GM12878 (cell line): ENCODE results near the gene PTBP3. TPM values are rescaled to one million over a fixed set of nuclear protein-coding genes. Genes with fewer than 3 reads are reported as not detected.

Source experiments
- ATAC-seq: fragments of 200-7000 bp; cut with Tn5 transposase; 3 replicates; pipeline ENCODE4 v1.9.1; 2020; ENCODE audit warnings: mild to moderate bottlenecking, moderate library complexity
- BruUV-seq: library from RNA; stranded (reverse); fragments of 400-500 nt; replicated peaks from 2 replicates; lab custom pipeline; 2021; lab: Mats Ljungman, UMichigan
- CTCF ChIA-PET: fragments of 300-600 bp; sonication (Branson Sonifier 250); formaldehyde crosslinking; extraction: SDS; loops from one replicate; lab custom pipeline; 2021; ENCODE audit warnings: inconsistent platforms; lab: Yijun Ruan, JAX
- POLR2A ChIA-PET: fragments of 350-600 bp; formaldehyde crosslinking; extraction: SDS; loops from one replicate; lab custom pipeline; 2021; ENCODE audit warnings: inconsistent platforms; lab: Charles Lee
- RAD21 ChIA-PET: fragments of 300-600 bp; sonication (Branson Sonifier 250); formaldehyde crosslinking; loops from one replicate; lab custom pipeline; 2023; ENCODE audit warnings: antibody characterized with exemption; ENCODE audit not compliant: unreplicated experiment; lab: Charles Lee
- SMC1A ChIA-PET: fragments of 300-600 bp; sonication (Branson Sonifier 250); formaldehyde crosslinking; loops from one replicate; lab custom pipeline; 2023; ENCODE audit not compliant: unreplicated experiment, uncharacterized antibody; lab: Charles Lee
- DNase-seq: peaks from one replicate; pipeline ENCODE4 v3.0.0-alpha.2; 2011; ENCODE audit warnings: low read depth, low spot score
- FAIRE-seq: peaks from 3 replicates; lab custom pipeline; 2011; peaks lifted over from hg19 to GRCh38; lab: Jason Lieb, UNC
- H2AFZ ChIP-seq: 2 replicates; pipeline ENCODE4 v1.6.0; 2011; ENCODE audit warnings: low read depth, low read length, control low read depth; ENCODE audit not compliant: control insufficient read depth
- H3K27ac ChIP-seq: 2 replicates; pipeline ENCODE4 v1.5.1; 2011; ENCODE audit warnings: control low read depth; ENCODE audit not compliant: control insufficient read depth, insufficient read depth
- H3K27me3 ChIP-seq, 2 experiments: replicated peaks in 1 of 2; 2 replicates each; pipeline versions ENCODE4 v1.6.0 to v1.6.1; 2011; ENCODE audit warnings: low read length in 1 of 2; ENCODE audit not compliant: control insufficient read depth in 2 of 2, insufficient read depth in 2 of 2
- H3K36me3 ChIP-seq, 2 experiments: 2 replicates each; pipeline ENCODE4 v1.5.1; 2011; ENCODE audit warnings: low read length in 1 of 2; ENCODE audit not compliant: control insufficient read depth in 2 of 2, insufficient read depth in 2 of 2
- H3K4me1 ChIP-seq: 2 replicates; pipeline ENCODE4 v1.6.1; 2011; ENCODE audit warnings: mild to moderate bottlenecking, low read length, moderate library complexity, mixed read lengths; ENCODE audit not compliant: control insufficient read depth, insufficient read depth
- H3K4me2 ChIP-seq: 2 replicates; pipeline ENCODE4 v1.6.0; 2011; ENCODE audit warnings: control low read depth; ENCODE audit not compliant: control insufficient read depth, insufficient read depth
- H3K4me3 ChIP-seq: fragments of 200-600 bp; sonication (generic); 2 replicates; pipeline ENCODE4 v1.5.1; 2016
- H3K79me2 ChIP-seq: 2 replicates; pipeline ENCODE4 v1.6.0; 2011; ENCODE audit warnings: low read length; ENCODE audit not compliant: control insufficient read depth, insufficient read depth
- H3K9ac ChIP-seq: 2 replicates; pipeline ENCODE4 v1.8.0; 2011; ENCODE audit warnings: low read length, control low read depth, mixed read lengths; ENCODE audit not compliant: control insufficient read depth, insufficient read depth
- H3K9me3 ChIP-seq: replicated peaks from 3 replicates; pipeline ENCODE4 v1.5.1; 2011; ENCODE audit warnings: mild to moderate bottlenecking, low read length; ENCODE audit not compliant: control insufficient read depth, insufficient read depth
- H4K20me1 ChIP-seq: 2 replicates; pipeline ENCODE4 v1.6.0; 2011; ENCODE audit not compliant: control insufficient read depth, insufficient read depth
- CHD1 ChIP-seq: IDR thresholded peaks from 2 replicates; pipeline ENCODE4 v1.6.1; 2012; ENCODE audit warnings: low read depth, low read length, improper control_type of control experiment
- CHD4 ChIP-seq: fragments of 200-600 bp; sonication (generic); IDR thresholded peaks from 2 replicates; pipeline ENCODE4 v1.6.1; 2016; ENCODE audit warnings: mild to moderate bottlenecking
- FOS ChIP-seq: IDR thresholded peaks from 3 replicates; pipeline ENCODE4 v1.6.1; 2011; ENCODE audit warnings: borderline replicate concordance; ENCODE audit not compliant: insufficient read length; ENCODE audit errors: extremely low read depth
- GABPA ChIP-seq: IDR thresholded peaks from 2 replicates; pipeline ENCODE4 v1.6.1; 2014; ENCODE audit warnings: antibody characterized with exemption, low read depth, mild to moderate bottlenecking, inconsistent platforms
- MEF2A ChIP-seq: IDR thresholded peaks from 2 replicates; pipeline ENCODE4 v1.6.1; 2011; ENCODE audit warnings: low read depth, mild to moderate bottlenecking, low read length, moderate library complexity; ENCODE audit not compliant: insufficient read depth
- NFXL1 ChIP-seq: fragments of 450-650 bp; IDR thresholded peaks from 2 replicates; pipeline ENCODE4 v1.6.1; 2017; ENCODE audit warnings: antibody characterized with exemption, mild to moderate bottlenecking, borderline replicate concordance
- NR2C1 ChIP-seq: fragments of 450-650 bp; IDR thresholded peaks from 2 replicates; pipeline ENCODE4 v1.6.1; 2017; ENCODE audit warnings: antibody characterized with exemption, mild to moderate bottlenecking, moderate library complexity
- POU2F2 ChIP-seq: IDR thresholded peaks from 3 replicates; pipeline ENCODE4 v1.6.1; 2011; ENCODE audit warnings: low read depth, mild to moderate bottlenecking, low read length, borderline replicate concordance
- SUZ12 ChIP-seq: fragments of 200-600 bp; sonication (generic); IDR thresholded peaks from one replicate; pipeline ENCODE4 v1.6.1; 2018; ENCODE audit warnings: antibody characterized with exemption, mild to moderate bottlenecking; ENCODE audit not compliant: unreplicated experiment
- YY1 ChIP-seq: IDR thresholded peaks from 2 replicates; pipeline ENCODE4 v1.6.1; 2011; ENCODE audit warnings: low read depth, mild to moderate bottlenecking, low read length
- WGBS: methylation state at CpG from one replicate; pipeline ENCODE4 v1.1.6; 2016; ENCODE audit warnings: low lambda C conversion rate; ENCODE audit not compliant: insufficient replicate concordance, insufficient coverage; ENCODE audit errors: missing lambda C conversion rate; 5-methylcytosine and 5-hydroxymethylcytosine counted together
- in situ Hi-C: fragments of 300-500 bp; cut with MboI; formaldehyde crosslinking; loops from 9 replicates; pipeline ENCODE4 v1.14.3; 2018; ENCODE audit warnings: mixed read lengths
- intact Hi-C: fragments of 100-400 bp; cut with micrococcal nuclease; formaldehyde crosslinking; loops from one replicate; pipeline ENCODE4 v1.14.2; 2022; ENCODE audit not compliant: unreplicated experiment
- polyA plus RNA-seq, 11 experiments: library from polyadenylated mRNA; depleted of rRNA in 4 of 11; unstranded in 6 of 11; stranded (reverse) in 5 of 11; fragments of >200 nt; fragmentation: Nextera tagmentation in 4 of 11; fragmentation: Illumina TruSeq in 1 of 11; extraction: Ambion mirVana in 4 of 11; extraction: Trizol in 1 of 11; gene quantifications; 1 replicate in 1 of 11; 2 replicates in 10 of 11; pipeline versions ENCODE4 v1.2.1 to v1.2.3, GENCODE V29; 2011 to 2016; ENCODE audit warnings: inconsistent platforms in 2 of 11, missing spikeins in 2 of 11, low read depth in 1 of 11
- total RNA-seq, 4 experiments: library from RNA; depleted of rRNA in 3 of 4; stranded (reverse); fragments of >200 nt in 3 of 4; fragmentation: Illumina TruSeq in 1 of 4; extraction: Trizol in 1 of 4; gene quantifications; 2 replicates each; pipeline versions ENCODE4 v1.2.1 to v1.2.3, GENCODE V29; 2013 to 2021
- TF ChIP-seq, protein P1 (sequence below): fragments of 450-650 bp; IDR thresholded peaks from 2 replicates; pipeline ENCODE4 v1.6.1; 2017; ENCODE audit warnings: borderline replicate concordance
- TF ChIP-seq, protein P2 (sequence below): fragments of 450-650 bp; IDR thresholded peaks from 2 replicates; pipeline ENCODE4 v1.6.1; 2017; ENCODE audit warnings: mild to moderate bottlenecking, moderate library complexity

PTBP3 gene
- total and polyA plus RNA-seq, 10 of the 15 experiments (the other 5 are each of a cell fraction or from before 2014, with no cell fraction given): 12.5 to 104 (median 52.7) TPM

DNA sequence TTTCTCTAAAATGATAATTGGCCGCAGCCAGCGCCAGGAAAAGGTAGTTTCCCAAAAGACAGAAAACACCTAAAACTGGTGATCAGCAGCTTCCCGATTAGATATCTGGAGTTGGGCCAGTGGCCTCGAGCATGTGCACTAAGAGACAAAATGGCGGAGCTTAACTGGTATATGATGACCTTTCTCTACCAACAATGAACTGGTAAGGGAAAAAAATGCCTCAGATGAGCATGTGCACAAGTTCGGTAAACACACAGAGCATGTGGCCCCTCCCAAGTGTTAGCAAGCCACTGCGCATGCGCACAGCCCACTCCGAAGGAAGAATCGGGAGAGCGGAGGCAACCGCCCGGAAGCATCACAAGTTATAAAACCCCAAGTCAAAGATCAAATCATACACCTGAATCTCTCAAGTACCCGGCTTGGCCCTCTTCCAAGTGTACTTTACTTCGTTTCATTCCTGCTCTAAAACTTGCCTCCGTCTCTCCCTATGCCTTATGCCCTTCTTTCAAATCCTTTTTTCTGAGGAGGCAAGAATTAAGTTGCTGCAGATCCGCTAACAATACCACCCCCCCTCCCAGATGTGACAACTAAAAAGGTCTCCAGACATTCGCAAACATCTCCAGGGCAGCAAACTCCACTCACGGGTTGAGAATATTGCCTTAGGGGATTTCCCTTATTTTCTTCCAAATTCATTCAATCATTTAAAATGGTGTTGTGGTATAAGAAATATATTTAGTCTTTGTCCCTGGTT, 15.0 kb upstream of the PTBP3 start:
- H3K27me3 ChIP-seq: no peaks in the 10 kb centered on the region
- in situ Hi-C loops (no loop called here), intact Hi-C loops (no loop called here)
- peak overlapping the region; percentile 5 for H3K4me2 ChIP-seq
- ATAC-seq (no peak), FAIRE-seq (no peak), DNase-seq (no peak)
- H3K9me3 ChIP-seq: no peaks in the 10 kb centered on the region
- H3K4me1 ChIP-seq: no peaks in the 10 kb centered on the region
- 61% methylated on average over 19 of the region's 19 CpGs for WGBS
- H4K20me1 ChIP-seq: no peaks in the 10 kb centered on the region
- CTCF ChIA-PET: no interaction called here
- RAD21 ChIA-PET: no interaction called here
- H2AFZ ChIP-seq: peak overlapping the region; percentile 76
- no peak overlapping the region for H3K9ac ChIP-seq
- SMC1A ChIA-PET: no interaction called here
- peak; percentile 73 for TF ChIP-seq YY1
- TF ChIP-seq POU2F2: no peak
- POLR2A ChIA-PET: no interaction called here
- no peaks in the 10 kb centered on the region for H3K36me3 ChIP-seq
- H3K4me3 ChIP-seq: peak overlapping the region; percentile 21; the same call in 1 of the 2 replicates
- no TSS peak for BruUV-seq
- H3K79me2 ChIP-seq: no peaks in the 10 kb centered on the region
- no peak overlapping the region for H3K27ac ChIP-seq

DNA sequence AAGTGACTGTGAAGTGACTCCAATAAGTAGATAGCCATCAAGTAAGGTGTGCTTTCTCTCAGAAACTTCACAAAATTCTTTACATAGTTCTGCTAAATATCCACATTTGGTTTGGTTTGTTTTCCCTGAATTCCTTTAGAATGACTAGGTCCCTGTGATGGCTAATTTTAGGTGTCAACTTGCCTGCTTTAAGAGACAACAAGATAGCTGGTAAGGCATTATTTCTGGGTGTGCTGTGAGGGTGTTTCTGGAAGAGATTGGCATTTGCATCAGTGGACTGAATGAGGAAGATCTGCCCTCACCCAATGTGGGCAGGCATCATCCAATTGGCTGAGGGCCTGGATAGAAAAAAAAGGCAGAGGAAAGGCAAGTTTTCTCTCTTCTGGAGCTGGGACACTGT, 8.3 kb upstream of the PTBP3 start:
- H3K9me3 ChIP-seq: no peaks in the 10 kb centered on the region
- CTCF ChIA-PET: interaction anchor here (1.5 to 2.0 kb wide), 2 partner anchors 9 to 20 kb away, joined by 4 to 7 read pairs; no protein-coding TSS in a partner anchor
- no peak for DNase-seq
- SMC1A ChIA-PET: interaction anchor here (1.1 to 1.7 kb wide), 2 partner anchors 19 to 23 kb away, joined by 3 to 4 read pairs; no protein-coding TSS in a partner anchor
- in situ Hi-C loops: no loop called here
- H3K4me1 ChIP-seq: no peaks in the 10 kb centered on the region
- intact Hi-C loops: no loop called here
- no peak overlapping the region for H2AFZ ChIP-seq
- H3K27me3 ChIP-seq: no peaks in the 10 kb centered on the region
- no peaks in the 10 kb centered on the region for H4K20me1 ChIP-seq
- no peaks in the 10 kb centered on the region for H3K36me3 ChIP-seq
- POLR2A ChIA-PET: no interaction called here
- RAD21 ChIA-PET: no interaction called here
- H3K27ac ChIP-seq: no peak overlapping the region
- no TSS peak for BruUV-seq
- FAIRE-seq: no peak
- H3K4me3 ChIP-seq: no peak overlapping the region
- no peak for ATAC-seq
- no peaks in the 10 kb centered on the region for H3K79me2 ChIP-seq
- H3K9ac ChIP-seq: no peak overlapping the region
- H3K4me2 ChIP-seq: no peak overlapping the region
- TF ChIP-seq SUZ12 (no peak), MEF2A (no peak), FOS (no peak), NR2C1 (no peak), NFXL1 (no peak), CHD1 (no peak), GABPA (no peak), CHD4 (no peak)
- TF ChIP-seq, protein P1, sequence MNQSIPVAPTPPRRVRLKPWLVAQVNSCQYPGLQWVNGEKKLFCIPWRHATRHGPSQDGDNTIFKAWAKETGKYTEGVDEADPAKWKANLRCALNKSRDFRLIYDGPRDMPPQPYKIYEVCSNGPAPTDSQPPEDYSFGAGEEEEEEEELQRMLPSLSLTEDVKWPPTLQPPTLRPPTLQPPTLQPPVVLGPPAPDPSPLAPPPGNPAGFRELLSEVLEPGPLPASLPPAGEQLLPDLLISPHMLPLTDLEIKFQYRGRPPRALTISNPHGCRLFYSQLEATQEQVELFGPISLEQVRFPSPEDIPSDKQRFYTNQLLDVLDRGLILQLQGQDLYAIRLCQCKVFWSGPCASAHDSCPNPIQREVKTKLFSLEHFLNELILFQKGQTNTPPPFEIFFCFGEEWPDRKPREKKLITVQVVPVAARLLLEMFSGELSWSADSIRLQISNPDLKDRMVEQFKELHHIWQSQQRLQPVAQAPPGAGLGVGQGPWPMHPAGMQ: no peak
- TF ChIP-seq, protein P2, sequence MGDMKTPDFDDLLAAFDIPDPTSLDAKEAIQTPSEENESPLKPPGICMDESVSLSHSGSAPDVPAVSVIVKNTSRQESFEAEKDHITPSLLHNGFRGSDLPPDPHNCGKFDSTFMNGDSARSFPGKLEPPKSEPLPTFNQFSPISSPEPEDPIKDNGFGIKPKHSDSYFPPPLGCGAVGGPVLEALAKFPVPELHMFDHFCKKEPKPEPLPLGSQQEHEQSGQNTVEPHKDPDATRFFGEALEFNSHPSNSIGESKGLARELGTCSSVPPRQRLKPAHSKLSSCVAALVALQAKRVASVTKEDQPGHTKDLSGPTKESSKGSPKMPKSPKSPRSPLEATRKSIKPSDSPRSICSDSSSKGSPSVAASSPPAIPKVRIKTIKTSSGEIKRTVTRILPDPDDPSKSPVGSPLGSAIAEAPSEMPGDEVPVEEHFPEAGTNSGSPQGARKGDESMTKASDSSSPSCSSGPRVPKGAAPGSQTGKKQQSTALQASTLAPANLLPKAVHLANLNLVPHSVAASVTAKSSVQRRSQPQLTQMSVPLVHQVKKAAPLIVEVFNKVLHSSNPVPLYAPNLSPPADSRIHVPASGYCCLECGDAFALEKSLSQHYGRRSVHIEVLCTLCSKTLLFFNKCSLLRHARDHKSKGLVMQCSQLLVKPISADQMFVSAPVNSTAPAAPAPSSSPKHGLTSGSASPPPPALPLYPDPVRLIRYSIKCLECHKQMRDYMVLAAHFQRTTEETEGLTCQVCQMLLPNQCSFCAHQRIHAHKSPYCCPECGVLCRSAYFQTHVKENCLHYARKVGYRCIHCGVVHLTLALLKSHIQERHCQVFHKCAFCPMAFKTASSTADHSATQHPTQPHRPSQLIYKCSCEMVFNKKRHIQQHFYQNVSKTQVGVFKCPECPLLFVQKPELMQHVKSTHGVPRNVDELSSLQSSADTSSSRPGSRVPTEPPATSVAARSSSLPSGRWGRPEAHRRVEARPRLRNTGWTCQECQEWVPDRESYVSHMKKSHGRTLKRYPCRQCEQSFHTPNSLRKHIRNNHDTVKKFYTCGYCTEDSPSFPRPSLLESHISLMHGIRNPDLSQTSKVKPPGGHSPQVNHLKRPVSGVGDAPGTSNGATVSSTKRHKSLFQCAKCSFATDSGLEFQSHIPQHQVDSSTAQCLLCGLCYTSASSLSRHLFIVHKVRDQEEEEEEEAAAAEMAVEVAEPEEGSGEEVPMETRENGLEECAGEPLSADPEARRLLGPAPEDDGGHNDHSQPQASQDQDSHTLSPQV: no peak
